Neural progenitor cell (in vitro differentiated cells): Measurements from ENCODE around the gene PMEPA1. TPM values are rescaled to one million over a fixed set of nuclear protein-coding genes. Genes with fewer than 3 reads are reported as not detected.

ENCODE experiments used
- DNase-seq: peaks from one replicate; pipeline ENCODE4 v3.0.0-alpha.2; 2016; ENCODE audit warnings: low spot score
- H2AFZ ChIP-seq: fragments of 200-600 bp; sonication (generic); replicated peaks from 2 replicates; pipeline ENCODE4 v1.6.1; 2016; ENCODE audit warnings: antibody characterized with exemption
- H3F3A ChIP-seq: fragments of 200-600 bp; sonication (generic); 2 replicates; pipeline ENCODE4 v1.6.1; 2016; ENCODE audit warnings: antibody characterized with exemption, low read depth
- H3K27ac ChIP-seq: fragments of 200-600 bp; sonication (generic); 2 replicates; pipeline ENCODE4 v1.5.1; 2016; ENCODE audit warnings: mild to moderate bottlenecking
- H3K27me3 ChIP-seq: fragments of 200-600 bp; sonication (generic); 2 replicates; pipeline ENCODE4 v1.6.1; 2016; ENCODE audit warnings: mild to moderate bottlenecking, moderate library complexity
- H3K36me3 ChIP-seq: fragments of 200-600 bp; sonication (generic); 2 replicates; pipeline ENCODE4 v1.5.1; 2016
- H3K4me1 ChIP-seq: fragments of 200-600 bp; sonication (generic); 2 replicates; pipeline ENCODE4 v1.6.1; 2016; ENCODE audit warnings: mixed run types
- H3K4me2 ChIP-seq: fragments of 200-600 bp; sonication (generic); 2 replicates; pipeline ENCODE4 v1.6.1; 2016
- H3K4me3 ChIP-seq: fragments of 200-600 bp; sonication (generic); 2 replicates; pipeline ENCODE4 v1.5.1; 2016
- H3K79me2 ChIP-seq: fragments of 200-600 bp; sonication (generic); 2 replicates; pipeline ENCODE4 v1.6.1; 2016; ENCODE audit warnings: low read depth
- H3K9ac ChIP-seq: fragments of 200-600 bp; sonication (generic); 2 replicates; pipeline ENCODE4 v1.6.1; 2016
- H3K9me3 ChIP-seq: fragments of 200-600 bp; sonication (generic); 2 replicates; pipeline ENCODE4 v1.5.1; 2016; ENCODE audit warnings: low read depth
- H4K20me1 ChIP-seq: fragments of 200-600 bp; sonication (generic); 2 replicates; pipeline ENCODE4 v1.6.1; 2016; ENCODE audit warnings: low read depth
- H3K27ac Mint-ChIP-seq: 3 replicates; pipeline ENCODE4 v1.8.0; 2021; ENCODE audit warnings: mixed read lengths
- H3K27me3 Mint-ChIP-seq: 2 replicates; pipeline ENCODE4 v1.8.0; 2022; ENCODE audit warnings: low read depth, mild to moderate bottlenecking, inconsistent platforms, moderate library complexity, mixed read lengths; ENCODE audit not compliant: insufficient read depth
- H3K36me3 Mint-ChIP-seq: 3 replicates; pipeline ENCODE4 v1.8.0; 2021; ENCODE audit warnings: mixed read lengths
- H3K4me1 Mint-ChIP-seq: 3 replicates; pipeline ENCODE4 v1.8.0; 2021; ENCODE audit warnings: mixed read lengths
- H3K4me3 Mint-ChIP-seq: 3 replicates; pipeline ENCODE4 v1.8.0; 2021; ENCODE audit warnings: mild to moderate bottlenecking, moderate library complexity, mixed read lengths
- H3K9me3 Mint-ChIP-seq: 3 replicates; pipeline ENCODE4 v1.8.0; 2020; ENCODE audit warnings: mixed read lengths
- CTCF ChIP-seq: fragments of 200-600 bp; sonication (generic); IDR thresholded peaks from 2 replicates; pipeline ENCODE4 v1.5.1; 2017; ENCODE audit warnings: antibody characterized with exemption, mild to moderate bottlenecking
- EZH2 ChIP-seq: fragments of 200-600 bp; sonication (generic); IDR thresholded peaks from 2 replicates; pipeline ENCODE4 v1.6.1; 2017; ENCODE audit warnings: antibody characterized with exemption, mild to moderate bottlenecking, moderate library complexity
- EZH2phosphoT487 ChIP-seq: fragments of 200-600 bp; sonication (generic); IDR thresholded peaks from 2 replicates; pipeline ENCODE4 v1.6.1; 2017; ENCODE audit warnings: antibody characterized with exemption
- total RNA-seq: library from RNA; depleted of rRNA; stranded (reverse); fragments of >200 nt; gene quantifications from 2 replicates; pipeline ENCODE4 v1.2.3, GENCODE V29; 2015; ENCODE audit warnings: low replicate concordance

PMEPA1 gene
- total RNA-seq, 1 donor from 2014 or later: 1.7 TPM

- Histone ChIP-seq H3K27ac (no peak overlapping the region), H4K20me1 (no peaks in the 10 kb centered on the region), H3K4me3 (no peak overlapping the region), H3K9me3 (no peaks in the 10 kb centered on the region), H3K4me1 (peaks cover 4% of the 10 kb centered on the region), H3K79me2 (no peaks in the 10 kb centered on the region), H2AFZ (no peak overlapping the region), H3F3A (no peaks in the 10 kb centered on the region), H3K36me3 (no peaks in the 10 kb centered on the region), H3K4me2 (no peak overlapping the region), H3K9ac (no peak overlapping the region), H3K27me3 (no peaks in the 10 kb centered on the region)
- Mint-ChIP-seq H3K4me3 (no peak overlapping the region), H3K36me3 (no peaks in the 10 kb centered on the region), H3K27me3 (peaks cover 12% of the 10 kb centered on the region), H3K27ac (no peak overlapping the region), H3K9me3 (no peaks in the 10 kb centered on the region), H3K4me1 (peaks cover 7% of the 10 kb centered on the region)
- no peak for DNase-seq
- TF ChIP-seq EZH2phosphoT487 (no peak), CTCF (no peak), EZH2 (no peak)
Measured at GRCh38 chr20:57746201-57746600, 36.4 kb upstream of the PMEPA1 start.

- Histone ChIP-seq H3K36me3 (no peaks in the 10 kb centered on the region), H3K4me3 (no peak overlapping the region), H3K9ac (no peak overlapping the region), H3K4me2 (no peak overlapping the region), H3F3A (no peaks in the 10 kb centered on the region), H3K79me2 (no peaks in the 10 kb centered on the region), H3K9me3 (no peaks in the 10 kb centered on the region), H3K27me3 (no peaks in the 10 kb centered on the region), H2AFZ (no peak overlapping the region), H4K20me1 (no peaks in the 10 kb centered on the region), H3K27ac (no peak overlapping the region), H3K4me1 (peaks cover 4% of the 10 kb centered on the region)
- TF ChIP-seq CTCF: no peak
- H3K9me3 Mint-ChIP-seq: no peaks in the 10 kb centered on the region
- peaks cover 12% of the 10 kb centered on the region for H3K27me3 Mint-ChIP-seq
- no peak overlapping the region for H3K27ac Mint-ChIP-seq
- H3K36me3 Mint-ChIP-seq: no peaks in the 10 kb centered on the region
- H3K4me1 Mint-ChIP-seq: peaks cover 7% of the 10 kb centered on the region
- H3K4me3 Mint-ChIP-seq: no peak overlapping the region
- DNase-seq: no peak
Measured at GRCh38 chr20:57744206-57744605, 34.4 kb upstream of the PMEPA1 start.

GRCh38 chr20:57743450-57744095 lies 33.8 kb upstream of the PMEPA1 start:
- H3K4me3 ChIP-seq: no peak overlapping the region
- H3K36me3 ChIP-seq: no peaks in the 10 kb centered on the region
- no peak overlapping the region for H3K27ac ChIP-seq
- no peak overlapping the region for H3K9ac ChIP-seq
- no peaks in the 10 kb centered on the region for H3F3A ChIP-seq
- Mint-ChIP-seq H3K9me3 (no peaks in the 10 kb centered on the region), H3K27me3 (peaks cover 7% of the 10 kb centered on the region), H3K4me1 (peaks cover 5% of the 10 kb centered on the region), H3K4me3 (no peak overlapping the region), H3K36me3 (no peaks in the 10 kb centered on the region), H3K27ac (no peak overlapping the region)
- H3K9me3 ChIP-seq: no peaks in the 10 kb centered on the region
- H2AFZ ChIP-seq: no peak overlapping the region
- H4K20me1 ChIP-seq: no peaks in the 10 kb centered on the region
- TF ChIP-seq EZH2phosphoT487: no peak
- TF ChIP-seq CTCF: no peak
- no peak for TF ChIP-seq EZH2
- H3K27me3 ChIP-seq: no peaks in the 10 kb centered on the region
- H3K4me1 ChIP-seq: peaks cover 4% of the 10 kb centered on the region
- DNase-seq: no peak
- no peak overlapping the region for H3K4me2 ChIP-seq
- no peaks in the 10 kb centered on the region for H3K79me2 ChIP-seq
